Ascending aorta (tissue), 2 donors: ENCODE data around the gene IRF9. TPM values are rescaled to one million over a fixed set of nuclear protein-coding genes. Genes with fewer than 3 reads are reported as not detected.

Experiments used
- DNase-seq, 2 donors: peaks; one replicate each; pipeline ENCODE4 v3.0.0-alpha.2; 2019; ENCODE audit warnings: low spot score in 2 of 2
- H3K27ac ChIP-seq, 2 donors: fragments of 200-600 bp; sonication (generic); one replicate each; pipeline ENCODE4 v1.5.1; 2016 to 2017; ENCODE audit warnings: mild to moderate bottlenecking in 1 of 2
- H3K27me3 ChIP-seq: fragments of 200-600 bp; sonication (generic); one replicate; pipeline ENCODE4 v1.5.1; 2017
- H3K36me3 ChIP-seq, 2 donors: fragments of 200-600 bp; sonication (generic); one replicate each; pipeline ENCODE4 v1.5.1; 2016
- H3K4me1 ChIP-seq, 2 donors: fragments of 200-600 bp; sonication (generic); one replicate each; pipeline ENCODE4 v1.5.1; 2016 to 2017; ENCODE audit warnings: mild to moderate bottlenecking in 1 of 2
- H3K4me3 ChIP-seq, 2 donors: fragments of 200-600 bp; sonication (generic); one replicate each; pipeline ENCODE4 v1.5.1; 2016 to 2017; ENCODE audit warnings: mild to moderate bottlenecking in 1 of 2
- H3K9me3 ChIP-seq, 2 donors: fragments of 200-600 bp; sonication (generic); one replicate each; pipeline ENCODE4 v1.5.1; 2016
- CTCF ChIP-seq, 3 experiments: fragments of 200-600 bp in 2 of 3; fragments of 450-650 bp in 1 of 3; sonication (generic) in 2 of 3; IDR thresholded peaks; one replicate each; pipeline ENCODE4 v1.5.1; 2016 to 2019; ENCODE audit warnings: antibody characterized with exemption in 3 of 3, mild to moderate bottlenecking in 1 of 3, moderate library complexity in 1 of 3
- intact Hi-C: fragments of 100-400 bp; cut with DNase I; formaldehyde crosslinking; loops from one replicate; pipeline ENCODE4 v1.15.1; 2023
- total RNA-seq: library from RNA; depleted of rRNA; stranded (reverse); fragments of >200 nt; gene quantifications from one replicate; pipeline ENCODE4 v1.1.0, GENCODE V29; 2016

IRF9 gene
- total RNA-seq, 1 donor from 2014 or later: 24.7 TPM

- no peak for TF ChIP-seq CTCF (IDR thresholded peaks at IDR 0.05)
- H3K4me3 ChIP-seq: no peak overlapping the region
- peaks cover 9 to 13% of the 10 kb centered on the region in 2 donors for H3K4me1 ChIP-seq
- H3K27ac ChIP-seq: no peak overlapping the region
- peaks cover 48 to 71% of the 10 kb centered on the region in 2 donors for H3K36me3 ChIP-seq
- DNase-seq: no peak
- intact Hi-C loops: no loop called here
- no peaks in the 10 kb centered on the region for H3K27me3 ChIP-seq
- H3K9me3 ChIP-seq: no peaks in the 10 kb centered on the region
Observed at GRCh38 chr14:24150993-24151392, 10.1 kb upstream of the IRF9 start.

GRCh38 chr14:24151404-24152080 lies 9.5 kb upstream of the IRF9 start:
- no peaks in the 10 kb centered on the region for H3K27me3 ChIP-seq
- no peak for DNase-seq
- H3K27ac ChIP-seq: no peak overlapping the region
- peaks cover 53 to 76% of the 10 kb centered on the region in 2 donors for H3K36me3 ChIP-seq
- H3K4me1 ChIP-seq: peaks cover 8 to 13% of the 10 kb centered on the region in 2 donors
- no peaks in the 10 kb centered on the region for H3K9me3 ChIP-seq
- intact Hi-C loops: no loop called here
- TF ChIP-seq CTCF (IDR thresholded peaks at IDR 0.05): no peak
- no peak overlapping the region for H3K4me3 ChIP-seq

GRCh38 chr14:24155100-24155499 lies 6.0 kb upstream of the IRF9 start:
- intact Hi-C loops: no loop called here
- H3K4me3 ChIP-seq: no peak overlapping the region
- DNase-seq: no peak
- H3K9me3 ChIP-seq: no peaks in the 10 kb centered on the region
- no peaks in the 10 kb centered on the region for H3K4me1 ChIP-seq
- no peak for TF ChIP-seq CTCF (IDR thresholded peaks at IDR 0.05)
- H3K36me3 ChIP-seq: peaks cover 57 to 85% of the 10 kb centered on the region in 2 donors
- H3K27ac ChIP-seq: no peak overlapping the region
- H3K27me3 ChIP-seq: no peaks in the 10 kb centered on the region

GRCh38 chr14:24156840-24157239 lies 4.2 kb upstream of the IRF9 start:
- H3K36me3 ChIP-seq: peaks cover 45 to 74% of the 10 kb centered on the region in 2 donors
- no peak for TF ChIP-seq CTCF (IDR thresholded peaks at IDR 0.05)
- intact Hi-C loops: no loop called here

GRCh38 chr14:24157331-24157730 lies 3.7 kb upstream of the IRF9 start:
- Histone ChIP-seq H3K4me1 (peaks cover under 1 to 4% of the 10 kb centered on the region in 2 donors), H3K9me3 (no peaks in the 10 kb centered on the region), H3K27ac (no peak overlapping the region), H3K27me3 (no peaks in the 10 kb centered on the region), H3K4me3 (no peak overlapping the region), H3K36me3 (peaks cover 43 to 69% of the 10 kb centered on the region in 2 donors)
- no peak for DNase-seq
- no peak for TF ChIP-seq CTCF (IDR thresholded peaks at IDR 0.05)
- intact Hi-C loops: no loop called here

More at GRCh38 chr14:24156840-24157239, 4.2 kb upstream of the IRF9 start:
- Histone ChIP-seq H3K27ac (no peak overlapping the region), H3K9me3 (no peaks in the 10 kb centered on the region), H3K4me1 (no peaks in the 10 kb centered on the region), H3K4me3 (no peak overlapping the region), H3K27me3 (no peaks in the 10 kb centered on the region)
- no peak for DNase-seq
